Stimulated activated CD4-positive, alpha-beta T cell treated with anti-CD3 and anti-CD28 coated beads, TNF-alpha, amount 100 ng/mL, for 1 hour (primary cell): ENCODE results near the gene RFC4.

ENCODE experiments used
- DNase-seq, 3 donors: peaks; one replicate each; pipeline ENCODE4 v3.0.0-alpha.2; 2020; ENCODE audit warnings: low read depth in 3 of 3, low spot score in 1 of 3

Gene RFC4

DNA sequence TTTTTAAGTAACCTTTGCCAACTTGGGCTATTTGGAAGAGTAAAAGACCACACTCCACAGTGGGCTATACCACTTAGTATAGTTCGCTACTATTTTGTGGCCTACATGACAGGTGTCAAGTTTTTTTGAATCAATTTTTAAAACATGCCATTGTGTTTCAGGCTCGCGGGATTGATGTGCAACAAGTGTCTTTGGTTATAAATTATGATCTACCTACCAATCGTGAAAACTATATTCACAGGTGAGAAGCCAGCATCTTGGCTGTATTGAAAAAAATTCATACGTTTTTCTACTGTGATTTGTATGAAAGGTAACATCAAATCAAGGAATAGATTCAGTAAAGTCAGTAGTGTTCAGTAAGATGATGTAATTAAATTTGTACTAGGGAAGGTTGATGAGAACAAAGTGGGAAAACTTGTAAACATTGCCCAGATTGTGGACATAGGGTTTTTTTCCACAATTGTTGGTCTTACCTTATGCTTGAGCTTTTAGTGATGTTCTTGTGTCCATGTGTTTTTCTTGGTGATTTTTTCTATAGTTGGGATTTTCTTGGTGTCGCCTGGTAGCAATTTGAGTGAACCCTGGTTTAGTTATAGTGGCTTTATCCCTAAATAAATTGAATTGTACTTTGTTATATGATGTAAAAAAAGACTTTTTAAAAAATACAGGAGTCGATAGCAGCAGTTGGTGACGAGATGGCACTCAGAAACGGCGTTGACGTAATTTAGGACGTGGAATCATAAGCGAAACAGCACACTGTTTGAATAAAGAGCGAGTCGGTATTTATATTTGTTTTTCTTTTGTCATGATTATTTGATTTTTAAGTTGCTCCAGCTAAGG is 18.4 kb downstream of the RFC4 start:
- DNase-seq, result no peak

DNA sequence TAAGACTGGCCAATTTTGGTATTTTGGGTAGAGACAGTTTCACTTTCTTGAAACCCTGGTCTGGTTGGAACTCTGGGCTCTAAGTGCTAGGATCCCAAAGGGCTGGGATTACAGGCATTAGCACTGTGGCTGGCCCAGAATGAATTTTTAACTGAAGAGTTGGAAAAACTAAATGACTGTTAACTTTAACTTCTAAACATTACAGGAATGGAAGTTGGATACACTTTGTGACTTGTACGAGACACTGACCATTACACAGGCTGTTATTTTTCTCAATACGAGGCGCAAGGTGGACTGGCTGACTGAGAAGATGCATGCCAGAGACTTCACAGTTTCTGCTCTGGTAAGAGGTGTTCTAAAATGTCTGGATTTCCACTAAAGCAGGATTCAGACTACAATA is 19.4 kb downstream of the RFC4 start:
- DNase-seq, result no peak

DNA sequence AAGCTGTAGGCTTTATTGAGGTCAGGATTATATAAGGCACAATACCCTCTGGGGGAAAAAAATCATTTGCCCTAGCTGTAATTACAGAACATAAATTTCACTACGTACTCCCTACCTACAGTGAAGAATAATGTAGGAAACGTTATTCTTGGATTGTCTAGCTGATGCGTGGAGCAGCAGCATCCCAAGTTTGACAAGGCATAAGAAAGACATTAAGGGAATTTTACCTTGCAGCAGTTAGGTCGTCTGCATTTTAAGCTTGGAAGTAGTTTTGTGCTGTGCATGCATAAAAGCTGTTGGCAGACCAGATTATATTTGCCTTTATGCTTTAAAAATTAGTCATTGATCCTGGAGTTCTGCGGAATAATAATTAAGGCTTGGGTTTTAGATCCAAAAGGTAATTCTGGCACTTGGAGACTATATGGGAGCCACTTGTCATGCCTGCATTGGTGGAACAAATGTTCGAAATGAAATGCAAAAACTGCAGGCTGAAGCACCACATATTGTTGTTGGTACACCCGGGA is 20.7 kb downstream of the RFC4 start:
- no peak for DNase-seq

DNA sequence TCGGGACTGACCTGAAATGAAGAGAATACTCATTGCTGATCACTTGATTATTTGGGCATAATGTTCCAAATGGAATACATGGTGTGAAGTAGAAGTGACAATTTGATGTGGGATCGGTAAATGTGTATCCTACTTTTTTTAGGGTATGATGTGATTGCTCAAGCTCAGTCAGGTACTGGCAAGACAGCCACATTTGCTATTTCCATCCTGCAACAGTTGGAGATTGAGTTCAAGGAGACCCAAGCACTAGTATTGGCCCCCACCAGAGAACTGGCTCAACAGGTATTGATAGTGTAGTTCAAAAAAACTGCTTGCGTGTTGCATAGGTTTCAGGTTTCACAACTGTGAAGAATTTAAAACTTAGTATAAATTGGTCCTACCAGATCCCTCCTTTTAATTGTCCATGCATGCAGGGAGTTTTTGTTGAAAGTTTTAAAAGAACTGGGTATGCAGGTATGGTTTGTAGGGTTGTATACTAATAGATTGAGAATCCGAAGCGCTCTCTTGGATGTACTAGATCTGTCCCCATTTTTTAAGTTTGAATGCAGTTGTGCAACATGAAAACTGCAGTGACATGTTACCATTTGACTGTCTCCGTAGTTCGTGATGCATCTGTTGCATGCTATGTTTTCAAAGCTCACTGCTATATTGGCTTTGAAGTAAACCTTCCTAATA is 21.3 kb downstream of the RFC4 start:
- no peak for DNase-seq

DNA sequence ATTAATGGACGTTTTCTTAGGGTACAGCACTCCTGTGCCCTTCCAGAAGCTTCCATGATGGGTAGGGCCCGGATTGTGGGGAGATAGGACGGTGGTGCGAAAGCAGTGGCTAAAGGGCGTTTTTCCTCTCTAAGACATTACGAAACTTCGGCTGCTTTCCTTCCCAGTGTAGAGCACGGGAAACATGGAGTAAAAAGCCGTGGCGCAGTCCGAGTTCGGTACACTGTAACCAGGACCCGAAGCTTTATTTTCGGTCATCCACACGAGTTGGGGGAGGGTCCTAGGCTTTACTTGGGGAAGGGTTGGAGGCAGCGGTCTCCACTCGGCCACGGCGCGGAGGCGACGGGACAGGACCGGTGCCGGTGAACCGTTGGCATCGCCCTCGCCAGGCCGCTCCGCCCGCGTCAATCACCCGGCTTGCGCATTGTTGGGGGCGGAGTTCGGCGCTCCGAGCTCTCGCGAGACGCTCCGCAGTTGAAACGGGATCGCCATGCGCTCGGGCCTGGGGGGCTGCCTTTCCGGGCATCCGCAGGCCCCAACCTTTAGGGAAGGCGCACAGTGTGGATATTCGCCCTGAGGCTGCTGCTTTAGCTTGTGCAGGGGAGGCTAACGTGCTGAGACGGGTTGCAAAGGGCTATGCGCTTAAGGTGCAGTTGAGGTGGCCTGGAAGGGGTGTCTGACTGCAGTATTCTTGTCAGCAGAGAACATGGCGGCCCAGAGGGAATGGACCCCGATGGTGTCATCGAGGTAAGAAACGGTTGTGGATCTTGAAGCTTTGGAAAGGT is 22.4 kb downstream of the RFC4 start:
- peak; percentile 52 to 59 (median 57) for DNase-seq

DNA sequence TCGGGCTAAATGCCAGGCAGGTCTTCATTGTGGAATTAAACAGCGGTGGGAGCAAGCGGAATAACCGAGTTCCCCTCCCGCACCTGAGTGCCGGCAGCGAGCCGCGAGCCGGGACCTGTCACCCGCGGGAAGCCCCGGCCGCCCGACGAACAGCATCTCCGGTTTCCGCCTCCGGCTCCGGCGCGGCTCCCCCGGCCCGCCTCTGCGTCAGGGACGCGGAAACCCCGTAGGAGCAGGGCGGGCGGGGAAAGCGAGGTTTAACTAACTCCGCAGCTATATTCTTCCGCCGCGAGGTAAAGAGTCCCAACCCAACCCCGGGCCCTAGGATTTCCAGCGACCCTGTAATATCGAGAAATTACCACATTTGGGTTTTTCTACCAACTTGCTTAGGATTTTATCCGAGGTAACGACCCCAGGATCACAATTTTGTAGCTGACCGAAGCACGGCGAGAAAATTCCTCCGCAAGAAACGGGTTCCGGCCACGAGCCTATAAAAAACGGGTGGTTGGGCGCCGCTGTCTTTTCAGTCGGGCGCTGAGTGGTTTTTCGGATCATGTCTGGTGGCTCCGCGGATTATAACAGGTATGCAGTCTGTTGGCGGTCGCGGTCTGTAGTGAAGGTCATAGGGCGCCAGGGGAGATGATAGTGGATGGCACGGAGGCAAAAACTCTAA is 23.1 kb downstream of the RFC4 start, which contains the start of gene EIF4A2:
TSS of gene EIF4A2 (plus strand) at position 520 of the 673 bp plus-strand sequence. CDS start at position 554, 34 bp downstream.
- peak; percentile 81 to 86 (median 86) for DNase-seq

DNA sequence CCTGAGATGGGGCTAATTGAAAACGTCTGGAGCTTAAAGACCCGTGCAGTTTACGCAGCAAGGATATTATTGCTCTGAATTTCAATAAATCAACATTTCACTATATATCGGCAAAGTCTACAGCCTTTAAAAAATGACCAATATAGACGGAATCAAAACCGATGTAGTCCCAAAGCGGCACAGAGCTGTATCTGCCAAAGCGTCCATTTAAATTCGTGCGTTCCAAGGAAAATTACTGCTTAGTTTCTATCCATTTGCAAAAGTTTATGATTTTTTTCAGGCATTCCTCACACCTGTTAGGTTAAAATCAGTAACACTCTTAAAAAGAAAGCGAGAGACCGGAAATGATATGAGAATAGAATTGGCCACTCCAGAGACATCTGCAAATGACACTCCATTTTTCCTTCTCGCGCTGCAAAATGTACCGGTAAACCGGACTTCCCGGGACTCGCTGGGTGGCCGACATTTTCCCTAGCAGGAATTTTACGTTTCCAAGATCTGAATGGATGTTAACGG is 23.7 kb downstream of the RFC4 start:
- DNase-seq, result no peak

DNA sequence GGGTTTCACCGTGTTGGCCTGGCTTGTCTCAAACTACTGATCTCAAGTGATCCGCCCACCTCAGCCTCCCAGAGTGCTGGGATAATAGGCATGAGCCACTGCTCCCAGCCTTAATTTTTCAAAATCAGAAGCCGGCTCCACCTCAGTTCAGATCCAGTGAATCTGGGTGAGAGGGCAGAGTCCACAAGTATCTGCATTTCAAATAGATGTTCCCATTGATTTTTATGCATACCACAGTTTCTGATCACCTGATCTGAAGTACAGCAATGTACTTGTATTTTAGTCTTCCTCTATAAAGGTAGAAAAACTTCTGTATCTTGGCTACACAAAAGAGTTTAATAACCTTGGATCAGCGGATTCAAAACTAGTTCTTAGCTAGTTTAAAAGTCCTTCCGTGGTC is 27.1 kb downstream of the RFC4 start:
- DNase-seq, result no peak

DNA sequence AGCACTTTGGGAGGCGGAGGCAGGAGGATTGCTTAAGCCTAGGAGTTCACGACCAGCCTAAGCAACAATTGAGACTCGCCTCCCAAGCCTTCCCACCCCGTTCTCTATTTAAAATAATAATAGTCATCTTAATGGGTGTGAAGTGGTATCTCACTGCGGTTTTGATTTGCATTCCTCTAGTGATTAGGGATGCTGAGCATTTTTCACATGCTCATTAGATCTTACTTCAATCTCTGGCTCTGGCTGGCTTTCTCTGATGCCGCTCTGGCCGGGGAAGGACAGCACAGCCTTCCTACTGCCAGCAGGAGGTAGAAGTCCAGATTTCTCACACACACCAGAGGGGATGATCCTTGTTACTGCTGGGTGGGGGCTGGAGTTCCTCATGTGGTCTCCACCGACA is 30.3 kb downstream of the RFC4 start:
- no peak for DNase-seq

DNA sequence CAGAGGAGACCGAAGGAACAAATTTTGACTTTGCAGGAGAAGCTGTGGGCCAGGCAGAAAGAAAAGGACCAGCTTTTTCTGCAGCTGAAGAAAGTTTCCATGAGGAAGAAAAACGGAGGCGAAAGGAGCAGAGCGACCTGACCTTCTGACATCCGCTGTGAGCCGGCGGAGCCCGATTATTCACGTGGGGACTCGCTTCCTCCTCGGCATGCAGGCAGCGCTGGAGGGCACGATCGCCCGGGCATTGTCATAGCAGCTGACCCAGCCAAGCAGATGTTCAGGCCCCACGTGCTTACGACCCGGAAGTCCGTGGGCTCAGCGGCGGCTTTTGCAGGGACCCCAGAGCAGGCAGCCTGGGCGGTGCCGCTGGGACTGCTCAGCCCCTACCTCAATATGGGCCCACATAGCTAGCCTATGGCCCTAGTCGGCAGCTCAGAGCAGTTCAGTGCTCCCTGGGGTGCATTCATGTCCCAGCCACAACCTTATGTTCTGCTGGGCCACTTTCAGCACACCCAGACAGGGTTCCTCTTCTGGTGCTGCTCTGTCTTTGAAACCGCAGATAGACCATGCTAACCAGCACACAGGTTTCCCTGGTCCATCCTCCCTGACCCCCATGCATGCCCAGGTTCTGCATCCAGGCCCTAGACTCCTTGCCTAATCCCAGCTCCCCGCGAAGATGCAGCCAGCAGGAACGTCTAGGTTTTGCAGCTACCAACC is 33.4 kb downstream of the RFC4 start:
- peak in 2 of 3 donors; percentile 21 to 46 for DNase-seq

DNA sequence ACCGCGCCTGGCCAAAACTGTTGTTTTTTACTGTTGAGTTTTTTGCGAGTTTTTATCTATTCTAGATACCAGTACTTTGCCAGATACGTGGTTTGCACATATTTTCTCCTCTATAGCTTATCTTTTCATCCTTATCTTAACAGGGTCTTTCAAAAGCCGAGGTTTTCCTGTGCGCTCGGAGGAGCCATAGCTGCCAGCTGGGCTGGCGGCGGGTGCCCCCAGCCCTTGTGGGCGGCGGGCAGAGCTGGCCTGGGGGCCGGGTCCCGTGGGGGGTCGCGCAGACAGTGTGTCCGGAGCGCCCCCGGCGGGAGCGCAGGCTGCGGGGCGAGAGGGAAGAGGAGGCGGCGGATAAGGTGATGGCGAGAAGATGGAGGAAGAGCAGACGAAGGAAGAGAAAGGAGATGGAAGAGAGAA is 34.0 kb downstream of the RFC4 start:
- peak in 1 of 3 donors; percentile 8 for DNase-seq

DNA sequence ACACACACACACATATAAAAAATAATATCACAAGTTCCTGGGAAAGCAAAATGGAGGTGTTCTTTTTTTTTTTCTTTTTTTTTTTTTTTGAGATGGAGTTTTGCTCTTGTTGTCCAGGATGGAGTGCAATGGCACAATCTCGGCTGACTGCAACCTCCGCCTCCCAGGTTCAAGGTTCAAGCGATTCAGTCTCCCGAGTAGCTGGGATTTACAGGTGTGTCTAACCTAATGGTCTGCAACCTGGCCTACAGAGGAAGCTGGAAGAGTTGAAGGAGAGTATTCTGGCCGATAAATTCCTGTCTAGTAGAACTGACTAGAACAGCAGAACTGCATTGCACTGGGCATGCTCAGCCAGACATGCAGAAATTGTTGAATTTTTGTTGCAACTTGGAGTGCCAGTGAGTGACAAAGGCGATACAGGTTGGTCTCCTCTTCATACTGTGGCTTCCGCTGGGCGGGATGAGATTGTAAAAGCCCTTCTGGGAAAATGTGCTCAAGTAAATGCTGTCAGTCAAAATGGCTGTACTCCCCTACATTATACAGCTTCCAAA is 45.3 kb downstream of the RFC4 start:
- no peak for DNase-seq

DNA sequence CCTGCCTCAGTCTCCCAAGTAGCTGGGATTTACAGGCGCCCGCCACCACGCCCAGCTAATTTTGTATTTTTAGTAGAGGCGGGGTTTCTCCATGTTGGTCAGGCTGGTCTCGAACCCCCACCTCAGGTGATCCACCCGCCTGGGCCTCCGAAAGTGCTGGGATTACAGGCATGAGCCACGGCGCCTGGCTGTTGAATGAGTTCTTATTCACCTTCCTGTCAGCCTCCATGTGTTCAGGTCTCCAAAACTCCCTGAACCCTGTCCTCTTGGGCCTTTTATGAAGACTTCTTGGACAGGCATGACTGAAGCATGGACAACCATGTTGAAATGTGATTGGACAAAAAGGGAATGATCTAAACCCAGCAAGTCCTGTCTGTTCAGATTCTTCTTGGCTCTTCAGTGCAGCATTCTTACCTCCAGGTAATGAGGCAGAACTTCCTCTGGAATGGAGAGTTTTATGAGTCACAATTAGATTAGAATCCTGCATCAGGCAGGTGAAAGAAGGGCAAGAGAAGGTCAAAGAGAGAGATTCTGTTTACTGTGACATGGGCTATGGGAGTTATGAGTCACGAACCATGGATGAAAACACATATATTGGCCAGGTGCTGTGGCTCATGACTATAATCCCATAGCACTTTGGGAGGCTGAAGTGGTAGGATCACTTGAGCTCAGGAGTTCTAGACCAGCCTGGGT is 46.0 kb downstream of the RFC4 start:
- DNase-seq, result no peak

DNA sequence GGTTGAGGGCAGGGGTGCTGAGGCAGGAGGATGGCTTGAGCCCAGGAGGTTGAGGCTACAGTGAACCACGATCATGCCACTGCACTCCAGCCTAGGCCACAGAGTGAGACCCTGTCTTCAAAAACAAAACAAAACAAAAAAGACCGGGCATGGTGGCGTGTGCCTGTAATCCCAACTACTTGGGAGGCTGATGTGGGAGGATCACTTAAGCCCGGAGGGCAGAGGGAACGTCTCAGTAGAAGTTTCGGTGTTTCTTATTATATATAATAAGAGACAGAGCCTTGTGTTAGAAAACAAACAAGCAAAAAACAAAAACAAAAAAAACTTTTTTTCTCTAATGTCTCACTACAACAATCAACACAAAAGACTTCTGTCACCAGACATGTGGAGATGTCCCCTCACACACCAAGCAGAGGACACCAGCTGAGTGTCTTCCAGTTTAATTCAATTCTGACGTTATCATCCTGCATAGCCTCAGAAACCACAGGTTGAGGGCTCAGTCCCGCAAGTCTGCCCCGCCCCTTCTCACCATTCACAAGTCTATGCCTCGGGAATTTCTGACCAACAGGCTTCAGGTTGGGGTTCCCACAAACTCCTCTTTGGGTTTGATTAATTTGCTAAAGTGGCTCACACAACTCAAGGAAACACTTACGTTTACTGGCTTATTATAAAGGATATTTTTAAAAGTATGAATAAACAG is 46.9 kb downstream of the RFC4 start:
- DNase-seq, result no peak

DNA sequence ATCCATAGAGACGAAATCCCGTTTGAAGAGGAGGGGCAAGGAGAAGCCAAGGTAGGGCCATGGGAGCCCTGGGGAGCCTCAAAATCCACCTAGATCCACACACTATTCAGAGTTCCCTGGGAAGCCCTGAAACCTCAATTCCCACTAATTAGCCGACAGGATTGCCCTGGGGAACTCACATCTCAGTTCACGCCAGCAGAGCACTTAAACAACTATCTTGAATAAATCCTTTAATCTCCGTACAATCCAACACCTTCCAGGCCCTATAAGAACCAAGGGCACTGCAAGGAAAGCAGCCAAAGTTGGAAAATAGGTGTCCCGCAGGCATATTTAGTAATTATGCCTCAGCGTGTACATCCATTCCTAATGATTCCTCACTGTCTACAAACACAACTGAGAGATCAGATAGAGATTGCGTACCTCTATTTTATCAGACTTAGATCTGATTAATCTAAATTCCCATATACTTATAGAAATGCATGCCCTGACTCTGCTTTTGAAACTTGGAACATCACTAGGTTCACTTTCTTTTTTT is 48.5 kb downstream of the RFC4 start:
- DNase-seq, result no peak

DNA sequence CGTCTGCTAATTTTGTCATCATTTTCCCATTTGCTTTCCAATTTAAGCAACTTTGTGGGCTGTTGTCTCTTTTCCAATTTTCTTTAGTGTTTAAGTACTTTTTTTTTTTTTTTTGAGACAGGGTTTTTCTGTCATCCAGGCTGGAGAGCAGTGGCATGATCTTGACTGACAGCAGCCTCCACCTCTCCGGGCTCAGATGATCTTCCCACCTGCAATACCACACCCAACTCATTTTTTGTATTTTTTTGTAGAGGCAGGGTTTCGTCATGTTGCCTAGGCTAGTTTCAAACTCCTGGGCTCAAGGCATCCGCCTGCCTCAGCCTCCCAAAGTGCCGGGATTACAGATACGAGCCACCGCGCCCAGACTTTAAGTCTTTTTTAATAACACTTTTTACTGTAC is 49.1 kb downstream of the RFC4 start:
- no peak for DNase-seq

DNA sequence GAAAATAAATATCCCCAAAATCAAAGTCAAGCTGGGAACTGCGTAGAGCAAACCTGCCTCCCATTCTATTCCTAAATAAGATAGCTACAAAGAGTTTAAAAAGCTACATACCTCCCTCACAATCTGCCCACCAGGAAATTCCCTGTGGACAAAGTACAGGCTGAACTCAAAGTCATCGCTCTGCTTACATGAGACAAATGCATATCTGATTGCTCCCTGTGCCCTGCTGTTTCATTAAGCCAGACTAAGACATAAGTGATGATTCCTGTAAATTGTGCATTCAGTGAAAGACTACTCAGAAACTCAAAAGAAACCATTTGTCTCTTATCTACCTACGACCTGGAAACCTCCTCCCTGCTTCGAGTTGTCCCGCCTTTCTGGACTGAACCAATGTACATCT is 51.4 kb downstream of the RFC4 start:
- no peak for DNase-seq

DNA sequence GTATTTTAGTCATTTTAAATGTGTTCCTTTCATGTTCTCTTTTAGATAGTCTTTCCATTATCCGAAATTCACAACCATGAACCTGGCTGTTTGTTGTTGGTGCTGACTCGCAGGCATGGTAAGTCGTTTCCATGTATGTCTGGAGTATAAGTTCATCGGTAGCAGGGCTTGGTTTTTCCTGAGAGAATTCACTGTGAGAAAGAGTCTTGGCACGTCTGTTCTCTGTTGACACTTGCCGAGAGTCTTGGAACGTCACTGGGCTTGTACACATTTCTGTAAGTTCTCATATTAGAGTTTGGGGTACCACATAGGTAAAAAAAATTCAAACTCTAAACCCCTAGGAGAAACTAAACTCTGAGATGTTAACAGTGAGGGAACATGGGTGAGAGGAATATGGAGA is 52.3 kb downstream of the RFC4 start:
- DNase-seq, result no peak
